CD4-positive, alpha-beta T cell treated with Interleukin-15 for 1 hour (primary cell): ENCODE measurements around the gene TMTC2.

ENCODE experiments used
- DNase-seq: peaks from one replicate; pipeline ENCODE4 v3.0.0-alpha.2; 2020

TMTC2 gene

GRCh38 chr12:83036847-83037246 lies 350.1 kb downstream of the TMTC2 start:
- no peak for DNase-seq

- DNase-seq, result no peak
These were observed 352.7 kb downstream of the TMTC2 start for GRCh38 chr12:83039413-83039812.

- no peak for DNase-seq
These were observed 353.6 kb downstream of the TMTC2 start for GRCh38 chr12:83040339-83040738.

GRCh38 chr12:83040991-83041390 lies 354.3 kb downstream of the TMTC2 start:
- DNase-seq, result no peak

GRCh38 chr12:83042441-83043200 lies 355.9 kb downstream of the TMTC2 start:
- no peak for DNase-seq

GRCh38 chr12:83044736-83045135 lies 358.0 kb downstream of the TMTC2 start:
- DNase-seq, result no peak

GRCh38 chr12:83046019-83046418 lies 359.3 kb downstream of the TMTC2 start:
- DNase-seq, result no peak

GRCh38 chr12:83049306-83049705 lies 362.6 kb downstream of the TMTC2 start:
- DNase-seq, result no peak

GRCh38 chr12:83052890-83053541 lies 366.3 kb downstream of the TMTC2 start:
- no peak for DNase-seq

GRCh38 chr12:83057436-83057835 lies 370.7 kb downstream of the TMTC2 start:
- no peak for DNase-seq

GRCh38 chr12:83059107-83059506 lies 372.4 kb downstream of the TMTC2 start:
- no peak for DNase-seq

GRCh38 chr12:83065562-83065961 lies 378.9 kb downstream of the TMTC2 start:
- DNase-seq, result no peak

GRCh38 chr12:83067981-83068380 lies 381.3 kb downstream of the TMTC2 start:
- DNase-seq, result no peak

- DNase-seq, result no peak
These were observed 387.7 kb downstream of the TMTC2 start for GRCh38 chr12:83074358-83074894.

GRCh38 chr12:83075471-83075870 lies 388.8 kb downstream of the TMTC2 start:
- no peak for DNase-seq

GRCh38 chr12:83077041-83077440 lies 390.3 kb downstream of the TMTC2 start:
- no peak for DNase-seq

- no peak for DNase-seq
These were observed 396.1 kb downstream of the TMTC2 start for GRCh38 chr12:83082690-83083276.

- DNase-seq, result no peak
These were observed 396.9 kb downstream of the TMTC2 start for GRCh38 chr12:83083616-83084015.

- no peak for DNase-seq
These were observed 398.0 kb downstream of the TMTC2 start for GRCh38 chr12:83084516-83085234.

- no peak for DNase-seq
These were observed 399.3 kb downstream of the TMTC2 start for GRCh38 chr12:83086023-83086422.

- no peak for DNase-seq
These were observed 402.9 kb downstream of the TMTC2 start for GRCh38 chr12:83089575-83089974.

- no peak for DNase-seq
These were observed 405.4 kb downstream of the TMTC2 start for GRCh38 chr12:83092129-83092528.

GRCh38 chr12:83092606-83093005 lies 405.9 kb downstream of the TMTC2 start:
- no peak for DNase-seq
